Endothelial cell of umbilical vein (primary cell): ENCODE data around the gene ATXN10. TPM values are rescaled to one million over a fixed set of nuclear protein-coding genes. Genes with fewer than 3 reads are reported as not detected.

Experiments used
- BruUV-seq: library from RNA; stranded (reverse); fragments of 400-500 nt; replicated peaks from 2 replicates; lab custom pipeline; 2021; lab: Mats Ljungman, UMichigan
- CTCF ChIA-PET: fragments of 300-600, 350-600 bp; sonication (Branson Sonifier 250); formaldehyde crosslinking; loops from one replicate; lab custom pipeline; 2021; ENCODE audit warnings: antibody characterized with exemption, inconsistent platforms; lab: Charles Lee
- POLR2A ChIA-PET: fragments of 300-600, 350-600 bp; sonication (Branson Sonifier 250); formaldehyde crosslinking; loops from one replicate; lab custom pipeline; 2021; ENCODE audit warnings: antibody characterized with exemption, inconsistent platforms; lab: Charles Lee
- DNase-seq: peaks from one replicate; pipeline ENCODE4 v3.0.0-alpha.2; 2011; ENCODE audit warnings: low read depth, low spot score
- FAIRE-seq: peaks from 2 replicates; lab custom pipeline; 2011; peaks lifted over from hg19 to GRCh38; lab: Jason Lieb, UNC
- H2AFZ ChIP-seq: 2 replicates; pipeline ENCODE4 v1.6.0; 2012; ENCODE audit warnings: low read depth, low read length, control low read depth, inconsistent platforms
- H3K27ac ChIP-seq: 2 replicates; pipeline ENCODE4 v1.5.1; 2011; ENCODE audit warnings: low read depth, mild to moderate bottlenecking, control low read depth, low read length, moderate library complexity; ENCODE audit not compliant: insufficient read depth
- H3K27me3 ChIP-seq, 2 experiments: 2 replicates each; pipeline versions ENCODE4 v1.6.0 to v1.6.1; 2011; ENCODE audit warnings: low read length in 2 of 2, mixed read lengths in 1 of 2; ENCODE audit not compliant: control insufficient read depth in 2 of 2, insufficient read depth in 2 of 2
- H3K36me3 ChIP-seq, 2 experiments: 2 replicates in 1 of 2; 3 replicates in 1 of 2; pipeline ENCODE4 v1.5.1; 2011; ENCODE audit warnings: low read length in 2 of 2, mild to moderate bottlenecking in 1 of 2, moderate library complexity in 1 of 2; ENCODE audit not compliant: control insufficient read depth in 2 of 2, insufficient read depth in 2 of 2; ENCODE audit errors: extremely low read depth in 1 of 2
- H3K4me1 ChIP-seq: 3 replicates; pipeline ENCODE4 v1.5.1; 2011; ENCODE audit warnings: mild to moderate bottlenecking, low read length; ENCODE audit not compliant: control insufficient read depth, insufficient read depth; ENCODE audit errors: extremely low read depth
- H3K4me2 ChIP-seq: 2 replicates; pipeline ENCODE4 v1.6.1; 2011; ENCODE audit warnings: low read length, control low read depth, mixed read lengths; ENCODE audit not compliant: insufficient read depth
- H3K4me3 ChIP-seq, 3 experiments: fragments of 200-600 bp in 1 of 3; sonication (generic), shearing (Covaris generic) in 1 of 3; replicated peaks in 1 of 3; 2 replicates each; pipeline ENCODE4 v1.5.1; 2011 to 2016; ENCODE audit warnings: control low read depth in 3 of 3, low read length in 3 of 3, mild to moderate bottlenecking in 2 of 3, inconsistent platforms in 1 of 3, low read depth in 1 of 3, moderate library complexity in 1 of 3; ENCODE audit not compliant: insufficient read depth in 1 of 3
- H3K79me2 ChIP-seq: 2 replicates; pipeline ENCODE4 v1.6.0; 2012; ENCODE audit warnings: low read length, inconsistent platforms; ENCODE audit not compliant: control insufficient read depth, insufficient read depth
- H3K9ac ChIP-seq: replicated peaks from 2 replicates; pipeline ENCODE3; 2011; ENCODE audit warnings: low read length, control low read depth; ENCODE audit not compliant: insufficient read depth; ENCODE audit errors: extremely low read depth
- H3K9me1 ChIP-seq: replicated peaks from 3 replicates; pipeline ENCODE4 v1.6.0; 2011; ENCODE audit warnings: mild to moderate bottlenecking, low read length; ENCODE audit not compliant: control insufficient read depth, insufficient read depth; ENCODE audit errors: extremely low read depth
- H3K9me3 ChIP-seq: replicated peaks from 2 replicates; pipeline ENCODE4 v1.5.1; 2012; ENCODE audit warnings: low read length, inconsistent platforms; ENCODE audit not compliant: control insufficient read depth, insufficient read depth
- H4K20me1 ChIP-seq: replicated peaks from 2 replicates; pipeline ENCODE3; 2011; ENCODE audit warnings: mild to moderate bottlenecking, low read length; ENCODE audit not compliant: control insufficient read depth, insufficient read depth; ENCODE audit errors: extremely low read depth
- CTCF ChIP-seq, 2 donors: IDR thresholded peaks; 1 replicate in 1 of 2; 2 replicates in 1 of 2; pipeline ENCODE4 v1.5.1; 2011; ENCODE audit warnings: low read length in 2 of 2, mild to moderate bottlenecking in 2 of 2, moderate library complexity in 2 of 2, control low read depth in 1 of 2, inconsistent platforms in 1 of 2, low read depth in 1 of 2; ENCODE audit not compliant: insufficient read depth in 1 of 2; ENCODE audit errors: extremely low read depth in 1 of 2
- EZH2 ChIP-seq: IDR thresholded peaks from 2 replicates; pipeline ENCODE4 v1.6.1; 2012; ENCODE audit warnings: borderline replicate concordance, low read depth, mild to moderate bottlenecking, moderate library complexity, low read length, inconsistent platforms; ENCODE audit not compliant: severe bottlenecking
- FOS ChIP-seq: IDR thresholded peaks from 2 replicates; pipeline ENCODE4 v1.6.1; 2011; ENCODE audit warnings: mild to moderate bottlenecking, low read length, moderate library complexity, borderline replicate concordance; ENCODE audit not compliant: insufficient read depth
- GATA2 ChIP-seq: IDR thresholded peaks from 2 replicates; pipeline ENCODE4 v1.7.0; 2011; ENCODE audit warnings: low read depth, mild to moderate bottlenecking, moderate library complexity, mixed read lengths, low read length; ENCODE audit not compliant: insufficient read length, insufficient read depth
- JUN ChIP-seq: IDR thresholded peaks from 2 replicates; pipeline ENCODE4 v1.6.1; 2011; ENCODE audit warnings: borderline replicate concordance, low read depth; ENCODE audit not compliant: insufficient read length, insufficient read depth
- MAX ChIP-seq: IDR thresholded peaks from 2 replicates; pipeline ENCODE4 v1.6.1; 2011; ENCODE audit not compliant: insufficient read depth, insufficient read length
- MYC ChIP-seq: IDR thresholded peaks from one replicate; pipeline ENCODE4 v1.6.1; 2011; ENCODE audit warnings: mild to moderate bottlenecking, low read depth, low read length
- POLR2A ChIP-seq: IDR thresholded peaks from 2 replicates; pipeline ENCODE4 v1.6.1; 2012; ENCODE audit warnings: low read depth, mild to moderate bottlenecking, control low read depth, low read length
- POLR2AphosphoS5 ChIP-seq: IDR thresholded peaks from 2 replicates; pipeline ENCODE4 v1.6.1; 2012; ENCODE audit warnings: low read depth, mild to moderate bottlenecking, control low read depth, low read length, moderate library complexity; ENCODE audit not compliant: insufficient read depth
- dilution Hi-C: fragments of 300-500 bp; cut with MboI; formaldehyde crosslinking; loops from one replicate; pipeline ENCODE4 v1.15.0; 2019; ENCODE audit warnings: low sequenced_read_pairs; ENCODE audit not compliant: extremely low pct_ligation_motif_present
- intact Hi-C: fragments of 100-400 bp; cut with micrococcal nuclease; formaldehyde crosslinking; loops from one replicate; pipeline ENCODE4 v1.10.0; 2022
- polyA plus RNA-seq, 4 experiments: library from polyadenylated mRNA; depleted of rRNA in 3 of 4; stranded (reverse) in 3 of 4; unstranded in 1 of 4; fragments of >200 nt; gene quantifications; 2 replicates each; pipeline versions ENCODE4 v1.2.1 to v1.2.3, GENCODE V29; 2011 to 2012; ENCODE audit warnings: missing spikeins in 1 of 4
- total RNA-seq: library from RNA; stranded (reverse); gene quantifications from 2 replicates; pipeline ENCODE4 v1.2.3, GENCODE V29; 2021

The ATXN10 gene
- total and polyA plus RNA-seq, 2 donors (not counting 3 experiments of a cell fraction or from before 2014, with no cell fraction given): 73.2 to 91.9 TPM

DNA sequence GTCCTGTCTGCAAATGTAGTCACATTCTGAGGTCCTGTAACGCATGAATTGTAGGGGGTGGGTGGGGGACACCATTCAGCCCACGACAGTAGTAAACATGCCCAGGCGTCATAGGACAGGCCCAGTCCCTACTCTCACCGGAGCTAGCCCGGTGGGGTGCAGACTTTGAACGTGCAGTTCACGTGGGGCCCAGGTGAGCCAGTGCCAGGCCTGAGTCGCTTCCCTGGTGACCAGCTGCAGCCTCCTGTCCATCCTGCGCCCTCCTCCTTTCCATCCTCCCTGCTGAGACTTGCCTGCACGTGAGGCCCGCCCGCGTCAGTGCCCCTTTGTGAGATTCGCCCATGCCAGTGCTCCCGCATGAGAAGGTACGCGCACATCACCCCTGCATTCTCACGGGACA, 188.6 kb downstream of the ATXN10 start:
- H3K27me3 ChIP-seq: peaks cover under 1 to 11% of the 10 kb centered on the region in 2 experiments
- POLR2A ChIA-PET: no interaction called here
- no peak overlapping the region for H3K4me2 ChIP-seq
- dilution Hi-C loops (no loop called here), intact Hi-C loops (no loop called here)
- H3K79me2 ChIP-seq: no peaks in the 10 kb centered on the region
- H3K9ac ChIP-seq: no peak overlapping the region
- no peaks in the 10 kb centered on the region for H4K20me1 ChIP-seq
- peaks cover 0 to under 1% of the 10 kb centered on the region in 2 experiments for H3K36me3 ChIP-seq
- no peaks in the 10 kb centered on the region for H3K4me1 ChIP-seq
- no peak overlapping the region for H3K27ac ChIP-seq
- no TSS peak for BruUV-seq
- no peaks in the 10 kb centered on the region for H3K9me3 ChIP-seq
- no peaks in the 10 kb centered on the region for H3K9me1 ChIP-seq
- DNase-seq (no peak), FAIRE-seq (no peak)
- H3K4me3 ChIP-seq: no peak overlapping the region
- H2AFZ ChIP-seq: no peak overlapping the region
- TF ChIP-seq JUN (no peak), FOS (no peak), POLR2A (no peak), MYC (no peak), GATA2 (no peak), POLR2AphosphoS5 (no peak), MAX (no peak), CTCF (IDR thresholded peaks at IDR 0.05; ENCODE audit: extremely low read depth in 1 of 2, insufficient read depth in 1 of 2, low read depth in 1 of 2, low read length in 2 of 2) (no peak), EZH2 (no peak)
- CTCF ChIA-PET: no interaction called here
